8988T (cell line): ENCODE results near the gene SYNPO2L.
"Not testable (repeated sequence)": the region's sequence is repeated elsewhere in the genome, so short reads cannot be mapped to it uniquely, and the experiment has no call there.

Experiments
- DNase-seq: peaks from one replicate; pipeline ENCODE4 v3.0.0; 2011

Gene SYNPO2L

GRCh38 chr10:73648975-73649829, 6.6 kb downstream of the SYNPO2L start:
- DNase-seq = no peak

- DNase-seq = no peak
Measured at GRCh38 chr10:73647875-73648651, 7.8 kb downstream of the SYNPO2L start.

- DNase-seq = no peak
Measured at GRCh38 chr10:73647211-73647874, 8.5 kb downstream of the SYNPO2L start.

GRCh38 chr10:73646598-73647041, 9.2 kb downstream of the SYNPO2L start:
- DNase-seq = no peak

GRCh38 chr10:73645251-73645650, 10.6 kb downstream of the SYNPO2L start:
- no peak for DNase-seq

- DNase-seq = no peak
Measured at GRCh38 chr10:73644767-73645166, 11.1 kb downstream of the SYNPO2L start.

GRCh38 chr10:73644015-73644743, 11.7 kb downstream of the SYNPO2L start:
- DNase-seq = peak; percentile 75

GRCh38 chr10:73643362-73643761, 12.5 kb downstream of the SYNPO2L start:
- no peak for DNase-seq

- no peak for DNase-seq
Measured at GRCh38 chr10:73641328-73642060, 14.3 kb downstream of the SYNPO2L start, which contains the start of gene MYOZ1. TSS of gene MYOZ1 (minus strand) at chr10:73641474. CDS start at chr10:73640017, 1,457 bp downstream.

GRCh38 chr10:73639286-73639685, 16.5 kb downstream of the SYNPO2L start:
- DNase-seq = no peak

- DNase-seq = no peak
Measured at GRCh38 chr10:73635781-73636180, 20.0 kb downstream of the SYNPO2L start.

GRCh38 chr10:73634421-73634820, 21.4 kb downstream of the SYNPO2L start:
- no peak for DNase-seq

- no peak for DNase-seq
Measured at GRCh38 chr10:73629165-73629564, 26.7 kb downstream of the SYNPO2L start.

- DNase-seq = no peak
Measured at GRCh38 chr10:73628405-73628804, 27.4 kb downstream of the SYNPO2L start.

- no peak for DNase-seq
Measured at GRCh38 chr10:73627300-73627699, 28.5 kb downstream of the SYNPO2L start.

- DNase-seq = peak; percentile 86
Measured at GRCh38 chr10:73625884-73626752, 29.7 kb downstream of the SYNPO2L start.

- DNase-seq = no peak
Measured at GRCh38 chr10:73625004-73625883, 30.6 kb downstream of the SYNPO2L start.

- DNase-seq = no peak
Measured at GRCh38 chr10:73623056-73623455, 32.8 kb downstream of the SYNPO2L start.

GRCh38 chr10:73620974-73621373, 34.9 kb downstream of the SYNPO2L start:
- DNase-seq = not testable (repeated sequence)

GRCh38 chr10:73617143-73617542, 38.7 kb downstream of the SYNPO2L start:
- DNase-seq = not testable (repeated sequence)
